ENCODE results near the gene SPAG16.
"Not testable (repeated sequence)": the region's sequence is repeated elsewhere in the genome, so short reads cannot be mapped to it uniquely, and the experiment has no call there.

DNA sequence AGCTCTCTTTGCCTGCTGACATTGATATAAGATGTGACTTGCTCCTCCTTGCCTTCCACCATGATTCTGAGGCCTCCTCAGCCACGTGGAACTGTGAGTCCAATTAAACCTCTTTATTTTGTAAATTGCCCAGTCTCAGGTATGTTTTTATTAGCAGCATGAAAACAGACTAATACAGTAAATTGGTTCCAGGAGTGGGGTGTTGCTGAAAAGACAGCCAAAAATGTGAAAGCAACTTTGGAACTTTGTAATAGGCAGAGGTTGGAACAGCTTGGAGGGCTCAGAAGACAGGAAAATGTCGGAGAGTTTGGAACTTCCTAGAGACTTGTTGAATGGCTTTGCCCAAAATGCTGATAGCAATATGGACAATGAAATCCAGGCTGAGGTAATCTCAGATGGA lies 7.1 kb upstream of the SPAG16 start:
- TF ChIP-seq, protein P1, sequence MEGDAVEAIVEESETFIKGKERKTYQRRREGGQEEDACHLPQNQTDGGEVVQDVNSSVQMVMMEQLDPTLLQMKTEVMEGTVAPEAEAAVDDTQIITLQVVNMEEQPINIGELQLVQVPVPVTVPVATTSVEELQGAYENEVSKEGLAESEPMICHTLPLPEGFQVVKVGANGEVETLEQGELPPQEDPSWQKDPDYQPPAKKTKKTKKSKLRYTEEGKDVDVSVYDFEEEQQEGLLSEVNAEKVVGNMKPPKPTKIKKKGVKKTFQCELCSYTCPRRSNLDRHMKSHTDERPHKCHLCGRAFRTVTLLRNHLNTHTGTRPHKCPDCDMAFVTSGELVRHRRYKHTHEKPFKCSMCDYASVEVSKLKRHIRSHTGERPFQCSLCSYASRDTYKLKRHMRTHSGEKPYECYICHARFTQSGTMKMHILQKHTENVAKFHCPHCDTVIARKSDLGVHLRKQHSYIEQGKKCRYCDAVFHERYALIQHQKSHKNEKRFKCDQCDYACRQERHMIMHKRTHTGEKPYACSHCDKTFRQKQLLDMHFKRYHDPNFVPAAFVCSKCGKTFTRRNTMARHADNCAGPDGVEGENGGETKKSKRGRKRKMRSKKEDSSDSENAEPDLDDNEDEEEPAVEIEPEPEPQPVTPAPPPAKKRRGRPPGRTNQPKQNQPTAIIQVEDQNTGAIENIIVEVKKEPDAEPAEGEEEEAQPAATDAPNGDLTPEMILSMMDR (IDR thresholded peaks at IDR 0.05), result not testable (repeated sequence)
- not testable (repeated sequence) for TF ChIP-seq EZH2 (IDR thresholded peaks at IDR 0.05; ENCODE audit: borderline replicate concordance, insufficient read depth, low read depth, low read length, poor library complexity, severe bottlenecking)

Measured in B cell (primary cell).